Thymus (tissue), 2 donors: ENCODE data around the gene NSUN3. TPM values are rescaled to one million over a fixed set of nuclear protein-coding genes. Genes with fewer than 3 reads are reported as not detected.

Source experiments
- polyA plus RNA-seq: library from polyadenylated mRNA; stranded (reverse); fragments of 200-250 nt; gene quantifications from one replicate; pipeline ENCODE4 v1.2.3, GENCODE V29; 2013
- total RNA-seq: library from RNA; stranded (reverse); fragments of 120-200 nt; gene quantifications from one replicate; pipeline ENCODE4 v1.2.4, GENCODE V29; 2013
- donor health status: healthy.

Gene NSUN3
- total and polyA plus RNA-seq, 2 donors, result 8.7 to 11.1 TPM

Other genes with a start within 250 kb of the NSUN3 start
- gene PROS1, start 89.2 kb upstream of the NSUN3 start, total RNA-seq, result 2.7 TPM
- gene PROS1, start 89.2 kb upstream of the NSUN3 start, polyA plus RNA-seq, result 5.4 TPM
- gene ARL13B, start 82.9 kb upstream of the NSUN3 start, total RNA-seq, result 8.5 TPM
- 6.7 TPM for gene ARL13B, start 82.9 kb upstream of the NSUN3 start, polyA plus RNA-seq
- gene STX19, start 34.5 kb upstream of the NSUN3 start, total RNA-seq, result 0.42 TPM
- 2.6 TPM for gene STX19, start 34.5 kb upstream of the NSUN3 start, polyA plus RNA-seq
- 8.0 TPM for gene DHFR2, start 145 bp upstream of the NSUN3 start, total RNA-seq
- 6.0 TPM for gene DHFR2, start 145 bp upstream of the NSUN3 start, polyA plus RNA-seq